OCI-LY7 (cell line): ENCODE results near the gene LIFR. TPM values are rescaled to one million over a fixed set of nuclear protein-coding genes. Genes with fewer than 3 reads are reported as not detected.

Source experiments
- BruUV-seq: library from RNA; stranded (reverse); fragments of 400-500 nt; replicated peaks from 2 replicates; lab custom pipeline; 2021; lab: Mats Ljungman, UMichigan
- CTCF ChIA-PET: fragments of 300-600 bp; sonication (Branson Sonifier 250); formaldehyde crosslinking; loops from one replicate; lab custom pipeline; 2022; ENCODE audit warnings: antibody characterized with exemption; ENCODE audit not compliant: unreplicated experiment; lab: Charles Lee
- POLR2A ChIA-PET: fragments of 300-600 bp; sonication (Branson Sonifier 250); formaldehyde crosslinking; loops from one replicate; lab custom pipeline; 2022; ENCODE audit warnings: antibody characterized with exemption; lab: Charles Lee
- DNase-seq: peaks from one replicate; pipeline ENCODE4 v3.0.0-alpha.2; 2015; ENCODE audit warnings: low spot score
- H2AFZ ChIP-seq: fragments of 200-600 bp; sonication (generic), shearing (Covaris generic); 2 replicates; pipeline ENCODE4 v1.6.1; 2014; ENCODE audit warnings: mild to moderate bottlenecking, antibody characterized with exemption, low read length, moderate library complexity
- H3K27ac ChIP-seq: fragments of 200-600 bp; sonication (generic); 2 replicates; pipeline ENCODE4 v1.5.1; 2014; ENCODE audit warnings: mixed run types, low read depth, mild to moderate bottlenecking, moderate library complexity, low read length, inconsistent platforms; ENCODE audit not compliant: poor library complexity, severe bottlenecking
- H3K36me3 ChIP-seq: fragments of 200-600 bp; sonication (generic); 2 replicates; pipeline ENCODE4 v1.6.1; 2014; ENCODE audit warnings: mild to moderate bottlenecking, antibody characterized with exemption, low read length, moderate library complexity, mixed read lengths; ENCODE audit not compliant: insufficient read depth
- H3K4me1 ChIP-seq: fragments of 200-600 bp; sonication (generic); 2 replicates; pipeline ENCODE4 v1.5.1; 2014; ENCODE audit warnings: mild to moderate bottlenecking, low read length; ENCODE audit not compliant: insufficient read depth, poor library complexity, severe bottlenecking
- H3K4me2 ChIP-seq: fragments of 200-600 bp; sonication (generic); 2 replicates; pipeline ENCODE4 v1.6.1; 2014; ENCODE audit warnings: mild to moderate bottlenecking, low read length
- H3K4me3 ChIP-seq: fragments of 200-600 bp; sonication (generic); 2 replicates; pipeline ENCODE4 v1.5.1; 2014; ENCODE audit warnings: mild to moderate bottlenecking, low read depth, low read length; ENCODE audit not compliant: poor library complexity, severe bottlenecking
- H3K79me2 ChIP-seq: fragments of 200-600 bp; sonication (generic); 2 replicates; pipeline ENCODE4 v1.6.1; 2016; ENCODE audit warnings: low read depth, mild to moderate bottlenecking, low read length, moderate library complexity, mixed read lengths; ENCODE audit not compliant: insufficient read depth
- H3K9me2 ChIP-seq: fragments of 200-600 bp; sonication (generic); 2 replicates; pipeline ENCODE4 v1.6.1; 2016; ENCODE audit warnings: mild to moderate bottlenecking, low read length, mixed read lengths; ENCODE audit not compliant: insufficient read depth
- H3K9me3 ChIP-seq: fragments of 200-600 bp; sonication (generic); 2 replicates; pipeline ENCODE4 v1.6.1; 2014; ENCODE audit warnings: mild to moderate bottlenecking, mixed run types, low read length, mixed read lengths
- H4K20me1 ChIP-seq: fragments of 200-600 bp; sonication (generic); 2 replicates; pipeline ENCODE4 v1.6.1; 2014; ENCODE audit warnings: mild to moderate bottlenecking, antibody characterized with exemption, low read length, moderate library complexity, mixed read lengths; ENCODE audit not compliant: insufficient read depth
- EZH2phosphoT487 ChIP-seq: fragments of 200-600 bp; sonication (generic); IDR thresholded peaks from 2 replicates; pipeline ENCODE4 v1.6.1; 2018; ENCODE audit warnings: low read depth, borderline replicate concordance, mild to moderate bottlenecking, mixed run types, antibody characterized with exemption, low read length, moderate library complexity, mixed read lengths
- intact Hi-C: fragments of 100-400 bp; cut with micrococcal nuclease; formaldehyde crosslinking; loops from one replicate; pipeline ENCODE4 v1.10.0; 2022; ENCODE audit not compliant: unreplicated experiment
- total RNA-seq, 2 experiments: library from RNA; depleted of rRNA in 1 of 2; stranded (reverse); fragments of >200 nt in 1 of 2; shearing (Covaris generic) in 1 of 2; gene quantifications; 2 replicates each; pipeline ENCODE4 v1.2.3, GENCODE V29; 2014 to 2022
- TF ChIP-seq, protein P1 (sequence below): fragments of 200-600 bp; sonication (generic); conservative IDR thresholded peaks from 2 replicates; pipeline ENCODE4 v1.5.1; 2014; ENCODE audit warnings: mild to moderate bottlenecking, antibody characterized with exemption, low read length, moderate library complexity, mixed read lengths

Gene LIFR
- total RNA-seq, 2 experiments from 2014 or later: not detected

DNA sequence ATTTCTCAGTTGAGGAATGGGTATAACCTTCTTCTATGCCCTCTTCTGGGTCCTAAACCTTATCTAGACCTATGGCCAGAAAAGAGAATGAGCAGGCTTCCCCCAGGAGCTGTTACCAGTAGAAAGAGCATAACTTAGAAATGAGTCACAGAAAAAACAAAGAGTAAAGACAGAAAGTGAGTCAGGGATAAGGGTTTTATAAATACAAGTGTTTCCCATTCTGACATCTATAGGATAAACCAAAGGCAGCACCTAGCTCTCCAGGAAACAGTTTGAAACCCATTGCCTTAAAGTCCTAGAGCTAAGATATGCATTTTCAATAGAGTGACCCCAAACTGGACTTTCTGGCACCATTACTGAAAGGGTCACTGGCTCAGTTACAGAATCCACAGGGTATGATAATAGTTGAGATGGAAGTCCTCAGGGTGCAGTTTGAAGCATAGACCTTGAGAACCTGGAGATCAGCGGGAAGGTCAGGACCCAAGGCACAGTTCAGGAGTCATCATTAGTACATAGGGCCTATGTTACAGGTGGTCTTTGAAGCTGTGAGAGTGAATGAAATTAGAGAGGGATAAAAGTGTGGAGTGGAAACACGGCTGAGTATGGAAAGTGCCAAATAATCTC, 42.7 kb upstream of the LIFR start:
- no peak overlapping the region for H3K4me2 ChIP-seq

GRCh38 chr5:38598296-38598993, 42.0 kb upstream of the LIFR start:
- TF ChIP-seq, protein P1, sequence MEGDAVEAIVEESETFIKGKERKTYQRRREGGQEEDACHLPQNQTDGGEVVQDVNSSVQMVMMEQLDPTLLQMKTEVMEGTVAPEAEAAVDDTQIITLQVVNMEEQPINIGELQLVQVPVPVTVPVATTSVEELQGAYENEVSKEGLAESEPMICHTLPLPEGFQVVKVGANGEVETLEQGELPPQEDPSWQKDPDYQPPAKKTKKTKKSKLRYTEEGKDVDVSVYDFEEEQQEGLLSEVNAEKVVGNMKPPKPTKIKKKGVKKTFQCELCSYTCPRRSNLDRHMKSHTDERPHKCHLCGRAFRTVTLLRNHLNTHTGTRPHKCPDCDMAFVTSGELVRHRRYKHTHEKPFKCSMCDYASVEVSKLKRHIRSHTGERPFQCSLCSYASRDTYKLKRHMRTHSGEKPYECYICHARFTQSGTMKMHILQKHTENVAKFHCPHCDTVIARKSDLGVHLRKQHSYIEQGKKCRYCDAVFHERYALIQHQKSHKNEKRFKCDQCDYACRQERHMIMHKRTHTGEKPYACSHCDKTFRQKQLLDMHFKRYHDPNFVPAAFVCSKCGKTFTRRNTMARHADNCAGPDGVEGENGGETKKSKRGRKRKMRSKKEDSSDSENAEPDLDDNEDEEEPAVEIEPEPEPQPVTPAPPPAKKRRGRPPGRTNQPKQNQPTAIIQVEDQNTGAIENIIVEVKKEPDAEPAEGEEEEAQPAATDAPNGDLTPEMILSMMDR: no peak
- no peak for TF ChIP-seq EZH2phosphoT487
- ChIA-PET POLR2A (interaction anchor here (0.6 to 1.0 kb wide), 2 partner anchors 10 to 857 kb away, joined by 3 read pairs; no protein-coding TSS in a partner anchor), CTCF (no interaction called here)
- no peak overlapping the region for H3K4me2 ChIP-seq
- H3K36me3 ChIP-seq: no peaks in the 10 kb centered on the region
- DNase-seq: no peak
- no peaks in the 10 kb centered on the region for H3K9me3 ChIP-seq
- H2AFZ ChIP-seq: no peak overlapping the region
- H3K27ac ChIP-seq: no peak overlapping the region
- no peaks in the 10 kb centered on the region for H3K79me2 ChIP-seq
- no peaks in the 10 kb centered on the region for H3K4me1 ChIP-seq
- H4K20me1 ChIP-seq: no peaks in the 10 kb centered on the region
- no peaks in the 10 kb centered on the region for H3K9me2 ChIP-seq
- intact Hi-C loops: no loop called here
- H3K4me3 ChIP-seq: no peak overlapping the region
- no TSS peak for BruUV-seq

More for the DNA sequence above, 42.7 kb upstream of the LIFR start:
- BruUV-seq: no TSS peak
- TF ChIP-seq, protein P1: no peak
- no peak for TF ChIP-seq EZH2phosphoT487
- H4K20me1 ChIP-seq: no peaks in the 10 kb centered on the region
- intact Hi-C loops: no loop called here
- no peaks in the 10 kb centered on the region for H3K4me1 ChIP-seq
- CTCF ChIA-PET: no interaction called here
- no peak for DNase-seq
- no peak overlapping the region for H2AFZ ChIP-seq
- no peaks in the 10 kb centered on the region for H3K9me3 ChIP-seq
- no peaks in the 10 kb centered on the region for H3K9me2 ChIP-seq
- no peaks in the 10 kb centered on the region for H3K36me3 ChIP-seq
- POLR2A ChIA-PET: interaction anchor here (0.6 to 1.0 kb wide), 3 partner anchors 10 to 857 kb away, joined by 3 read pairs; no protein-coding TSS in a partner anchor
- no peak overlapping the region for H3K4me3 ChIP-seq
- H3K27ac ChIP-seq: no peak overlapping the region
- H3K79me2 ChIP-seq: no peaks in the 10 kb centered on the region

GRCh38 chr5:38596981-38597380, 40.5 kb upstream of the LIFR start:
- Histone ChIP-seq H3K79me2 (no peaks in the 10 kb centered on the region), H3K9me2 (no peaks in the 10 kb centered on the region), H3K27ac (no peak overlapping the region), H3K4me3 (no peak overlapping the region), H3K4me1 (no peaks in the 10 kb centered on the region), H2AFZ (no peak overlapping the region), H4K20me1 (no peaks in the 10 kb centered on the region), H3K4me2 (no peak overlapping the region), H3K9me3 (no peaks in the 10 kb centered on the region), H3K36me3 (no peaks in the 10 kb centered on the region)
- intact Hi-C loops: no loop called here
- ChIA-PET POLR2A (interaction anchor here (0.7 to 1.5 kb wide), 2 partner anchors 16 to 761 kb away, joined by 3 to 4 read pairs; no protein-coding TSS in a partner anchor), CTCF (no interaction called here)
- TF ChIP-seq, protein P1: no peak
- TF ChIP-seq EZH2phosphoT487: no peak
- no TSS peak for BruUV-seq
- no peak for DNase-seq
